ENCODE results near the gene HCN3.
A peak's percentile ranks its signal among the peaks of the same experiment; 100 is the strongest.

Gene HCN3

GRCh38 chr1:155250246-155250632 is 27.0 kb upstream of the HCN3 start:
- TF ChIP-seq GLIS3 (CRISPR knock-in tag; IDR thresholded peaks at IDR 0.05), result no peak
- TF ChIP-seq POU6F1 (CRISPR knock-in tag; IDR thresholded peaks at IDR 0.05; ENCODE audit: borderline replicate concordance, low read depth), result no peak
- no peak for TF ChIP-seq ZFP30 (CRISPR knock-in tag; IDR thresholded peaks at IDR 0.05)
- no peak for TF ChIP-seq CSRNP3 (CRISPR knock-in tag; IDR thresholded peaks at IDR 0.05)
- no peak for TF ChIP-seq ZNF8 (CRISPR knock-in tag; IDR thresholded peaks at IDR 0.05)
- TF ChIP-seq, protein P1, sequence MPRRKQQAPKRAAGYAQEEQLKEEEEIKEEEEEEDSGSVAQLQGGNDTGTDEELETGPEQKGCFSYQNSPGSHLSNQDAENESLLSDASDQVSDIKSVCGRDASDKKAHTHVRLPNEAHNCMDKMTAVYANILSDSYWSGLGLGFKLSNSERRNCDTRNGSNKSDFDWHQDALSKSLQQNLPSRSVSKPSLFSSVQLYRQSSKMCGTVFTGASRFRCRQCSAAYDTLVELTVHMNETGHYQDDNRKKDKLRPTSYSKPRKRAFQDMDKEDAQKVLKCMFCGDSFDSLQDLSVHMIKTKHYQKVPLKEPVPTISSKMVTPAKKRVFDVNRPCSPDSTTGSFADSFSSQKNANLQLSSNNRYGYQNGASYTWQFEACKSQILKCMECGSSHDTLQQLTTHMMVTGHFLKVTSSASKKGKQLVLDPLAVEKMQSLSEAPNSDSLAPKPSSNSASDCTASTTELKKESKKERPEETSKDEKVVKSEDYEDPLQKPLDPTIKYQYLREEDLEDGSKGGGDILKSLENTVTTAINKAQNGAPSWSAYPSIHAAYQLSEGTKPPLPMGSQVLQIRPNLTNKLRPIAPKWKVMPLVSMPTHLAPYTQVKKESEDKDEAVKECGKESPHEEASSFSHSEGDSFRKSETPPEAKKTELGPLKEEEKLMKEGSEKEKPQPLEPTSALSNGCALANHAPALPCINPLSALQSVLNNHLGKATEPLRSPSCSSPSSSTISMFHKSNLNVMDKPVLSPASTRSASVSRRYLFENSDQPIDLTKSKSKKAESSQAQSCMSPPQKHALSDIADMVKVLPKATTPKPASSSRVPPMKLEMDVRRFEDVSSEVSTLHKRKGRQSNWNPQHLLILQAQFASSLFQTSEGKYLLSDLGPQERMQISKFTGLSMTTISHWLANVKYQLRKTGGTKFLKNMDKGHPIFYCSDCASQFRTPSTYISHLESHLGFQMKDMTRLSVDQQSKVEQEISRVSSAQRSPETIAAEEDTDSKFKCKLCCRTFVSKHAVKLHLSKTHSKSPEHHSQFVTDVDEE (CRISPR knock-in tag; IDR thresholded peaks at IDR 0.05), result no peak
- no peak for ATAC-seq

DNA sequence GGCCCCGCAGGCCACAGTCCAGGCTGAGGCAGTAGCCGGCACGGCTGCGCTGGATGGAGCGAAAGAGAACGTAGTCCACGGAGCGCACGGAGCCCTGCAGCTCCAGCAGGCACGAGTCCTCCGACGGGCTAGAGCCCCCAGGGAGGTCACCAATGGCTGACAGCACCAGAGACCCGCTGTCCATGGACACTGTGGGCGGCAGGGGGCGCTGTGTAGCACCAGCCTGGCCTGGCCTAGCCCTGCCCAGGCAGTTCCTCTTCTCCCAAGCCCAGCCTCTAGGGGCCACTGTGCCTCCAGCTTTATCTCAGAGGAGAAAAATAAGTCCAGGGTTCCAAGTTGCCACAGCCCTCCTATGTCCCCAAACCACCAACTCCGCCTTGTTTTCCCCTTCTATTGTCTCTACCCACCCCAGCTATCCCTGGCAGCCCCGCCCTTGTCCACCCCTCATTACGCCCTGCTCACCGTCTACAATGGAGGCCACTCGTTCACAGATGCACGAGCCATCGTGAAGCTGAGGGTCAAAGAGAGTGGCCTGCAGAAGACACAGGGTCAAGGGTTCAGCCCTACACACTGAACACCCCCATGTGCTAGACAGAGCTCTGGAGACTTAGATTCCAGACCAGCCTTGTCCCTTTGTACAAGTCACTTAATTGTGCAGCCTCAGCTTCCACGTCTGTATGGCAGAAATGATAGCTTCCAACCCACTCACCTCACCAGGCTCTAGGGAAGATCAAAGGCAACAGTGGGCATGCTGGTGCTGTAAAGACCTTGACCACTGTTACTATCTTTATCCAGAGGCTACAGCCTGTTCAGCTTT is 26.4 kb upstream of the HCN3 start:
- no peak for TF ChIP-seq ARNTL (CRISPR knock-in tag; IDR thresholded peaks at IDR 0.05; ENCODE audit: borderline replicate concordance, low read depth)
- no peak for TF ChIP-seq RARB (CRISPR knock-in tag; IDR thresholded peaks at IDR 0.05)
- no peak for TF ChIP-seq TOX (CRISPR knock-in tag; IDR thresholded peaks at IDR 0.05; ENCODE audit: borderline replicate concordance)
- TF ChIP-seq ZFP30 (CRISPR knock-in tag; IDR thresholded peaks at IDR 0.05), result no peak
- no peak for TF ChIP-seq ZFP3 (CRISPR knock-in tag; IDR thresholded peaks at IDR 0.05)
- no peak for TF ChIP-seq ESRRG (CRISPR knock-in tag; IDR thresholded peaks at IDR 0.05)
- TF ChIP-seq ZNF565 (CRISPR knock-in tag; conservative IDR thresholded peaks at IDR 0.05; ENCODE audit: low read depth), result no peak
- no peak for TF ChIP-seq CREB5 (CRISPR knock-in tag; IDR thresholded peaks at IDR 0.05; ENCODE audit: low read depth)
- TF ChIP-seq ZNF8 (CRISPR knock-in tag; IDR thresholded peaks at IDR 0.05), result no peak
- TF ChIP-seq PATZ1 (CRISPR knock-in tag; IDR thresholded peaks at IDR 0.05; ENCODE audit: borderline replicate concordance), result no peak
- no peak for TF ChIP-seq ISL1 (CRISPR knock-in tag; IDR thresholded peaks at IDR 0.05)
- no peak for TF ChIP-seq BACH2 (CRISPR knock-in tag; IDR thresholded peaks at IDR 0.05; ENCODE audit: borderline replicate concordance)
- TF ChIP-seq POU6F1 (CRISPR knock-in tag; IDR thresholded peaks at IDR 0.05; ENCODE audit: borderline replicate concordance, low read depth), result no peak
- TF ChIP-seq OSR1 (CRISPR knock-in tag; IDR thresholded peaks at IDR 0.05), result no peak
- peak; percentile 83 for ATAC-seq

DNA sequence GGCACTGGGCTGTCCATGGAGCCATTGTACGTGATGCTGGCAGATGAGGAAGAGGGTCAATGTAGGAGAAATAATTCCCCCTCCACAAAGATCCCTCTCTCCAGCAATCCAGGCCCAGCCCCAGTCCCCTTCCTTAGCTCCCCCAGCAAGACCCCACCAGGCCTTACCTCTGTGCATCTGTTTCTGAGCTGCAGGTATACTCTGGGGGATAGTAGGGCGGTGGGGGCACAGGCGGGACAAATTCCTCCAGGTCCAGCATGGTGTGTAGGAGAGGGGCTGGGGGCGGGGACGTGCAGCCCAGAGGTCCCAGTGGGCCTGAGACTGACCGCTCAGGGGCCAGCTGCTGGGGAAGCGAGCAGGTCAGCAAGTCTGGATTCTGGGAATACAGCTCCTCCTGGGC is 25.7 kb upstream of the HCN3 start:
- no peak for ATAC-seq
- TF ChIP-seq BACH2 (CRISPR knock-in tag; IDR thresholded peaks at IDR 0.05; ENCODE audit: borderline replicate concordance) (no peak), TOX (CRISPR knock-in tag; IDR thresholded peaks at IDR 0.05; ENCODE audit: borderline replicate concordance) (no peak), POU6F1 (CRISPR knock-in tag; IDR thresholded peaks at IDR 0.05; ENCODE audit: borderline replicate concordance, low read depth) (no peak), GLIS3 (CRISPR knock-in tag; IDR thresholded peaks at IDR 0.05) (no peak), ISL1 (CRISPR knock-in tag; IDR thresholded peaks at IDR 0.05) (no peak), CSDC2 (CRISPR knock-in tag; IDR thresholded peaks at IDR 0.05) (no peak), ZNF70 (CRISPR knock-in tag; IDR thresholded peaks at IDR 0.05) (no peak), ZFP30 (CRISPR knock-in tag; IDR thresholded peaks at IDR 0.05) (no peak)
- TF ChIP-seq, protein P1 (CRISPR knock-in tag; IDR thresholded peaks at IDR 0.05), result no peak

Data from SK-N-SH treated with all-trans-retinoic acid at 6 μM for 48 hours (cell line).